GM20000 (cell line): ENCODE measurements around the gene APOC4.
"Not testable (repeated sequence)": the region's sequence is repeated elsewhere in the genome, so short reads cannot be mapped to it uniquely, and the experiment has no call there.

Source experiments
- DNase-seq: peaks from one replicate; pipeline ENCODE4 v3.0.0; 2012; ENCODE audit warnings: low spot score
- TF ChIP-seq, protein P1 (sequence below): IDR thresholded peaks from 2 replicates; pipeline ENCODE4 v1.5.1; 2012; ENCODE audit warnings: mild to moderate bottlenecking, control low read depth; ENCODE audit errors: extremely low read depth, missing control alignments

Gene APOC4

DNA sequence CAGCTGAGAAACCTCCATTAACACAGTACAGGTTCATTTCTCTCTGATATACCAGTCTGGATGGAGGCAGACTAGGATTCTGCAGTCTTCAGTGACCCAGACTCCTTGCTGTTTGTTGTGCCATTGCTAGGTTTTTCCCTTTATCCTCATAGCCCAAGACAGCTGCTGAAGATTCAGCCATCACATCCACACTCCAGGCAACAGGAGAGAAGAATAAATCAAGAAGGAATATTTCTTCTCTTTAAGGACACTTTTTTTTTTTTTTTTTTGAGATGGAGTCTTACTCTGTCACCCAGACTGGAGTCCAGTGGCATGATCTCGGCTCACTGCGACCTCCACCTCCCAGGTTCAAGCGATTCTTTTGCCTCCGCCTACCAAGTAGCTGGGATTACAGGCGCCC lies 27.4 kb downstream of the APOC4 start:
- DNase-seq, result no peak
- TF ChIP-seq, protein P1, sequence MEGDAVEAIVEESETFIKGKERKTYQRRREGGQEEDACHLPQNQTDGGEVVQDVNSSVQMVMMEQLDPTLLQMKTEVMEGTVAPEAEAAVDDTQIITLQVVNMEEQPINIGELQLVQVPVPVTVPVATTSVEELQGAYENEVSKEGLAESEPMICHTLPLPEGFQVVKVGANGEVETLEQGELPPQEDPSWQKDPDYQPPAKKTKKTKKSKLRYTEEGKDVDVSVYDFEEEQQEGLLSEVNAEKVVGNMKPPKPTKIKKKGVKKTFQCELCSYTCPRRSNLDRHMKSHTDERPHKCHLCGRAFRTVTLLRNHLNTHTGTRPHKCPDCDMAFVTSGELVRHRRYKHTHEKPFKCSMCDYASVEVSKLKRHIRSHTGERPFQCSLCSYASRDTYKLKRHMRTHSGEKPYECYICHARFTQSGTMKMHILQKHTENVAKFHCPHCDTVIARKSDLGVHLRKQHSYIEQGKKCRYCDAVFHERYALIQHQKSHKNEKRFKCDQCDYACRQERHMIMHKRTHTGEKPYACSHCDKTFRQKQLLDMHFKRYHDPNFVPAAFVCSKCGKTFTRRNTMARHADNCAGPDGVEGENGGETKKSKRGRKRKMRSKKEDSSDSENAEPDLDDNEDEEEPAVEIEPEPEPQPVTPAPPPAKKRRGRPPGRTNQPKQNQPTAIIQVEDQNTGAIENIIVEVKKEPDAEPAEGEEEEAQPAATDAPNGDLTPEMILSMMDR, result no peak

DNA sequence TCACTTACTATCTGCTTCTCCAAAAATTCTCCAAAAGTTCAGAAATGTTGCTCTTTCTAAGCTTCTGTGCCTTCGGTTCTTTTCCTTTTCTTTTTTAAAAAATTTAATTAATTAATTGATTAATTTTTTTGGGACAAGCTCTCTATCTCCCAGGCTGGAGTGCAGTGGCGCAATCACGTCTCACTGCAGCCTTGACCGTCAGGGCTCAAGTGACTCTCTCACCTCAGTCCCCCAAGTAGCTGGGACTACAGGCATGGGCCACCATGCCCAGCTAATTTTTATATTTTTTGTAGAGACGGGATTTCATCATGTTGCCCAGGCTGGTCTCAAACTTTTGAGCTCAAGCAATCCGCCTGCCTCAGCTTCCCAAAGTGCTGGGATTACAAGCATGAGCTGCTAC lies 29.4 kb downstream of the APOC4 start:
- DNase-seq, result not testable (repeated sequence)

DNA sequence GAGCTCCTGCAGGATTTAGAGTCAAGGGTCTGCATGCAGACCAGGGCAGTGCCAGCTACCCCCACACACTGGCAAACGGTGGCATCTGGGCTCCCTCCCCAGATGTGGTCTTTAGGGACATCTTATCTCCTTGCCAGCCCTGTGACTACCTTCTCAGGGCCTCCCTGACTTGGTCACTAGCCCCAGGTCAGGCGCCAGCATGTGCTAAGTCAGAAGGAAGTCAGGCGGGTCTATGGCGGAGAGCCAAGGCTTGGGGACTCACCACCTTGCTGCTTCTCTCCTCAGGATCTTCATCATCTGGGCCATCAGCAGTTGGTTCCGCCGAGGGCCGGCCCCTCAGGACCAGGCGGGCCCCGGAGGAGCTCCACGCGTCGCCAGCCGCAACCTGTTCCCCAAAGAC lies 30.8 kb downstream of the APOC4 start:
- no peak for DNase-seq
- TF ChIP-seq, protein P1, result no peak

DNA sequence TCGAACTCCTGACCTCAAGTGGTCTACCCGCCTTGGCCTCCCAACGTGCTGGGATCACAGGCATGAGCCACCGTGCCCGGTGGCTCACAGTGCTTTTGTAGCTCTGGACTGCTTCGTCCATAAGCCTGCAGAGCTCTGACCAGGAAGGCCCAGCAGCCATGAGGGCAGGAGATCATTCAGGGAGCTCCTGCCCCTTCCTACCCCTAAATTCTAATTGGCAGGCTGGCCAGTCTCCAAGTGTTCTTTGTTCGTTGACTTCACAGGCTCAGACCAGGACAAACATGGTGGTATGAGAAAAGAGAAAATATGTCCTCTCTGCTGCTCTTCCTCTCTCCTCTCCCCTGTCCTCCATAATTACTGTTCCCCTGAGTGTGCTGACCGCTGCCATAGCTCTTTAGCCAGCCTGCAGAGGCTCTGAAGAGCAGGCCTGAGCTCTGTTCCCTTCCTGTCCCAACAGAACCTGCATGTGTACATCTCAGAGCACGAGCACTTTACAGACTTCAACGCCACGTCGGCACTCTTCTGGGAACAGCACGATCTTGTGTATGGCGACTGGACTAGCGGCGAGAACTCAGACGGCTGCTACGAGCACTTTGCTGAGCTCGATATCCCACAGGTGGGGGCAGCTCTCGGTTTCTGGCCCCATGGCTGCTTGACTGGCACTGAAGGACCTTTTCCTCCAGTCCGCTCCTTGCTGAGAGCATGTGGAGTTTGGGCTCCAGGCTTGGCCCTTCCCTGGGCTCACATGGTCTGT lies 32.1 kb downstream of the APOC4 start:
- no peak for DNase-seq
- TF ChIP-seq, protein P1, result no peak

DNA sequence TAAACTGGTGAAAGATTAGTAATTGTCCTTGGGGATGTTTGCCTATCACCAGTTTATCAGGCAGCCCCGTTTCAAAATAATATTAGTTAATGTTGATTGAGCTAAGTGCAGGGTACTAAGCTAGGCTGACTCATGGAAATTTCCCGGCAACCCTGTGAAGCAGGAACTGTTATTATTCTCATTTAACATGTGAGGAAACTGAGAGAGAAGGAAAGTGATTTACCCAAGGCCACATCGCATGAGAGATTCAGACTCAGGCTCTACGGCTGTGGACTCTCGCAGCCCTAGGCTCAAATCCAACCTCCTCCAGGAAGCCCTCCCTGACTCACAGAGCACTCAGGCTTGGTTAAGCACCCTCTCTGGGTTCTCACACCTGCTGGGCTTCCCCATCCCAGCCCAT lies 32.8 kb downstream of the APOC4 start:
- no peak for DNase-seq

DNA sequence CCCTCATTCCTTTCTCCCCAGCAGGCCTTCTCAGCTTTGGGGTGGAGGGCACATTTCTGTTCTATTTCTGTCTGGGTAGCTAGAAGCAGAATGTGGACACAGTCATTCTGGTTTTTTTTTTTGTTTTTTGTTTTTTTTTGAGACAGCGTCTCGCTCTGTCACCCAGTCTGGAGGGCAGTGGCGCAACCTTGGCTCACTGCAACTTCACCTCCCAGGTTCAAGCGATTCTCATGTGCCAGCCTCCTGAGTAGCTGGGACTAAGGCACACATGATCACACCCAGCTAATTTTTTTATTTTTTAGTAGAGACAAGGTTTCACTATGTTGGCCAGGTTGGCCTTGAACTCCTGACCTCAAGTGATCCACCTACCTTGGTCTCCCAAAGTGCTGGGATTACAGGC lies 33.4 kb downstream of the APOC4 start:
- DNase-seq, result no peak
- TF ChIP-seq, protein P1, result no peak

More for the DNA sequence above, 32.8 kb downstream of the APOC4 start:
- TF ChIP-seq, protein P1, result no peak

DNA sequence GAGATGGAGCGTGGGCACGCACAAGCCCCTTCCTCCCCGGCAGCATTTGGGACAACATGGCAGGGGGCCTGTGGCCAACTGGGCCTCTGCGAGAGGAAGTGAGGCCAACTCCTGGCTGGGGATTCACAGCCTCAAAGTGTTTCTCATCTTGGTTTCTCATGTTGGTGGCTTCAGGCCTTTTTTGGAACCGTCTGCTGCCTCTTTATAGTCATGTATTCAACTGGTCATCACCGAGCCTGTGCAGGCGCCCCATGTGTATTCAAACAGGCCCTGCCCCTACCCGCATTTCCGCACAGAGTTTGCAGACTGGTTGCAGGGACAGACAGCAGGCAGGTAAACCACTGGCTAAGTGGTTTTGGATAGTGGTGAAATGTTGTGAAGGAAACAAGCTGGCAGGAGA lies 42.0 kb downstream of the APOC4 start:
- TF ChIP-seq, protein P1, result no peak
- DNase-seq, result no peak

DNA sequence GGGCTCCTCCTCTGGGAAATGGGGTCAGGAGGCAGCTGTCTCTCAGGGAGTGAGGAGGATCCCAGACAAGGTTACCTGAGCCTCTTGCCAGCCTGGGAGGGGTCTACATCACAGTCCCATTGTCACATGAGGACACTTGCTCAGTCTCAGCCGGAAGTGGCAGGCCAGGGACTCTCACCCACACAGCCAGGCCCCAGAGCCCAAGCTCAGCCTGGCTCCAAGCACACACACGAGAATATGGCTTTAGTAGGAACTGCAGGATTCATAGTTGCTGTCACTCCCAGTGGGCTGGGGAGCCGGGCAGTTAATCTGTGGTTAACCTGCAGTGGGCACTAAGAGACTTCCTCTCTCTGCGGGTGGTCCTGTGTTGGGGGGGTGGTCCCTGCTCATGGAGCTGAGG lies 43.4 kb downstream of the APOC4 start:
- TF ChIP-seq, protein P1, result no peak
- DNase-seq, result no peak
